HEK293 (cell line): ENCODE results near the gene MAPK14.

Source experiments
- CTCF ChIA-PET: fragments of 350-600 bp; formaldehyde crosslinking; extraction: SDS; loops from one replicate; lab custom pipeline; 2021; ENCODE audit warnings: antibody characterized with exemption; lab: Yijun Ruan, JAX
- POLR2A ChIA-PET: fragments of 300-600 bp; formaldehyde crosslinking; extraction: SDS; loops from one replicate; lab custom pipeline; 2020; ENCODE audit warnings: antibody characterized with exemption, inconsistent platforms; lab: Yijun Ruan, JAX
- H3K27ac ChIP-seq: fragments of 200-500 bp; sonication (Bioruptor generic); 2 replicates; pipeline ENCODE4 v1.5.1; 2014; ENCODE audit warnings: low read depth, low read length, control low read depth, inconsistent platforms; ENCODE audit errors: extremely low read depth
- H3K36me3 ChIP-seq, 2 experiments: fragments of 200-500 bp in 1 of 2; sonication (Bioruptor generic) in 1 of 2; 1 replicate in 1 of 2; 2 replicates in 1 of 2; pipeline ENCODE4 v1.5.1; 2014 to 2017; ENCODE audit warnings: inconsistent platforms in 2 of 2, low read length in 2 of 2; ENCODE audit not compliant: control insufficient read depth in 2 of 2, insufficient read depth in 1 of 2
- H3K4me1 ChIP-seq: fragments of 200-500 bp; sonication (Bioruptor generic); 2 replicates; pipeline ENCODE4 v1.5.1; 2014; ENCODE audit warnings: mild to moderate bottlenecking, low read length, inconsistent platforms; ENCODE audit not compliant: control insufficient read depth, insufficient read depth
- H3K4me3 ChIP-seq: 2 replicates; pipeline ENCODE4 v1.5.1; 2011; ENCODE audit warnings: low read depth, mild to moderate bottlenecking, control low read depth, low read length, moderate library complexity
- H3K9me3 ChIP-seq: fragments of 200-500 bp; sonication (Bioruptor generic); 2 replicates; pipeline ENCODE4 v1.5.1; 2014; ENCODE audit warnings: low read depth, low read length, inconsistent platforms; ENCODE audit not compliant: control insufficient read depth, insufficient read depth
- GFI1B ChIP-seq: fragments of 450-650 bp; formaldehyde crosslinking; IDR thresholded peaks from 2 replicates; pipeline ENCODE4 v1.5.1; 2016; ENCODE audit warnings: missing biosample characterization, missing genetic modification characterization
- IKZF3 ChIP-seq: fragments of 450-650 bp; IDR thresholded peaks from 2 replicates; pipeline ENCODE4 v1.5.0; 2018; ENCODE audit warnings: missing biosample characterization, mild to moderate bottlenecking, missing genetic modification characterization, moderate library complexity
- KLF7 ChIP-seq: fragments of 450-650 bp; formaldehyde crosslinking; IDR thresholded peaks from 2 replicates; pipeline ENCODE4 v1.5.1; 2016; ENCODE audit warnings: missing biosample characterization, missing genetic modification characterization, borderline replicate concordance
- PRDM1 ChIP-seq: fragments of 450-650 bp; formaldehyde crosslinking; IDR thresholded peaks from 2 replicates; pipeline ENCODE4; 2016; ENCODE audit warnings: missing biosample characterization, missing genetic modification characterization
- SETDB1 ChIP-seq: IDR thresholded peaks from one replicate; pipeline ENCODE4 v1.6.1; 2017; ENCODE audit warnings: mild to moderate bottlenecking, low read length, moderate library complexity, mixed read lengths; ENCODE audit not compliant: insufficient read length
- SP7 ChIP-seq: fragments of 450-650 bp; formaldehyde crosslinking; IDR thresholded peaks from 2 replicates; pipeline ENCODE4 v1.5.1; 2016; ENCODE audit warnings: missing biosample characterization, missing genetic modification characterization
- ZBTB20 ChIP-seq: fragments of 450-650 bp; formaldehyde crosslinking; IDR thresholded peaks from 2 replicates; pipeline ENCODE4 v1.5.1; 2016; ENCODE audit warnings: missing biosample characterization, missing genetic modification characterization
- ZBTB21 ChIP-seq: fragments of 450-650 bp; formaldehyde crosslinking; IDR thresholded peaks from 2 replicates; pipeline ENCODE4 v1.5.1; 2017; ENCODE audit warnings: missing biosample characterization, missing genetic modification characterization
- ZIC2 ChIP-seq: fragments of 450-650 bp; formaldehyde crosslinking; IDR thresholded peaks from 2 replicates; pipeline ENCODE4 v1.5.1; 2016; ENCODE audit warnings: missing biosample characterization, missing genetic modification characterization
- ZNF114 ChIP-seq: fragments of 450-650 bp; formaldehyde crosslinking; IDR thresholded peaks from 2 replicates; pipeline ENCODE4 v1.5.0; 2017; ENCODE audit warnings: missing biosample characterization, missing genetic modification characterization
- ZNF132 ChIP-seq: fragments of 450-650 bp; formaldehyde crosslinking; IDR thresholded peaks from 2 replicates; pipeline ENCODE4 v1.5.1; 2017; ENCODE audit warnings: missing biosample characterization, missing genetic modification characterization, borderline replicate concordance
- ZNF133 ChIP-seq: fragments of 450-650 bp; formaldehyde crosslinking; IDR thresholded peaks from 2 replicates; pipeline ENCODE4 v1.5.1; 2016; ENCODE audit warnings: missing biosample characterization, missing genetic modification characterization
- ZNF138 ChIP-seq: fragments of 450-650 bp; formaldehyde crosslinking; IDR thresholded peaks from 2 replicates; pipeline ENCODE4 v1.5.1; 2016; ENCODE audit warnings: missing biosample characterization, missing genetic modification characterization, borderline replicate concordance
- ZNF248 ChIP-seq: fragments of 450-650 bp; formaldehyde crosslinking; IDR thresholded peaks from 2 replicates; pipeline ENCODE4 v1.5.1; 2017; ENCODE audit warnings: missing biosample characterization, missing genetic modification characterization
- ZNF292 ChIP-seq: fragments of 450-650 bp; formaldehyde crosslinking; IDR thresholded peaks from 2 replicates; pipeline ENCODE4 v1.5.1; 2016; ENCODE audit warnings: low read depth, missing biosample characterization, missing genetic modification characterization, borderline replicate concordance
- ZNF48 ChIP-seq: fragments of 450-650 bp; formaldehyde crosslinking; IDR thresholded peaks from 2 replicates; pipeline ENCODE4 v1.5.1; 2016; ENCODE audit warnings: missing biosample characterization, missing genetic modification characterization
- ZNF510 ChIP-seq: fragments of 450-650 bp; formaldehyde crosslinking; IDR thresholded peaks from 2 replicates; pipeline ENCODE4 v1.5.1; 2018; ENCODE audit warnings: mild to moderate bottlenecking, missing genetic modification characterization, missing biosample characterization; ENCODE audit not compliant: insufficient replicate concordance
- ZNF530 ChIP-seq: fragments of 450-650 bp; formaldehyde crosslinking; IDR thresholded peaks from 2 replicates; pipeline ENCODE4 v1.5.1; 2016; ENCODE audit warnings: low read depth, missing biosample characterization, missing genetic modification characterization
- ZNF560 ChIP-seq: fragments of 450-650 bp; formaldehyde crosslinking; IDR thresholded peaks from 2 replicates; pipeline ENCODE4 v1.5.1; 2017; ENCODE audit warnings: missing biosample characterization, missing genetic modification characterization, borderline replicate concordance
- ZNF571 ChIP-seq: fragments of 450-650 bp; formaldehyde crosslinking; IDR thresholded peaks from 2 replicates; pipeline ENCODE4 v1.5.0; 2017; ENCODE audit warnings: missing biosample characterization, missing genetic modification characterization
- ZNF600 ChIP-seq: fragments of 450-650 bp; formaldehyde crosslinking; IDR thresholded peaks from 2 replicates; pipeline ENCODE4 v1.5.1; 2016; ENCODE audit warnings: missing biosample characterization, missing genetic modification characterization
- ZNF624 ChIP-seq: fragments of 450-650 bp; formaldehyde crosslinking; IDR thresholded peaks from 2 replicates; pipeline ENCODE4 v1.5.1; 2017; ENCODE audit warnings: missing biosample characterization, missing genetic modification characterization
- ZNF658 ChIP-seq: fragments of 450-650 bp; formaldehyde crosslinking; IDR thresholded peaks from 2 replicates; pipeline ENCODE4; 2016; ENCODE audit warnings: missing biosample characterization, missing genetic modification characterization
- ZNF664 ChIP-seq: fragments of 450-650 bp; formaldehyde crosslinking; IDR thresholded peaks from 2 replicates; pipeline ENCODE4 v1.5.1; 2016; ENCODE audit warnings: missing biosample characterization, missing genetic modification characterization
- ZNF76 ChIP-seq: fragments of 450-650 bp; formaldehyde crosslinking; IDR thresholded peaks from 2 replicates; pipeline ENCODE4; 2016; ENCODE audit warnings: low read depth, missing biosample characterization, missing genetic modification characterization, borderline replicate concordance
- ZNF792 ChIP-seq: fragments of 450-650 bp; formaldehyde crosslinking; IDR thresholded peaks from 2 replicates; pipeline ENCODE4 v1.5.1; 2016; ENCODE audit warnings: missing biosample characterization, missing genetic modification characterization
- ZSCAN23 ChIP-seq: fragments of 450-650 bp; formaldehyde crosslinking; IDR thresholded peaks from 2 replicates; pipeline ENCODE4 v1.5.1; 2016; ENCODE audit warnings: missing biosample characterization, missing genetic modification characterization
- TF ChIP-seq, protein P1 (sequence below): fragments of 450-650 bp; formaldehyde crosslinking; IDR thresholded peaks from 2 replicates; pipeline ENCODE4 v1.5.1; 2016; ENCODE audit warnings: missing biosample characterization, missing genetic modification characterization, borderline replicate concordance
- TF ChIP-seq, protein P2 (sequence below): fragments of 450-650 bp; formaldehyde crosslinking; IDR thresholded peaks from 2 replicates; pipeline ENCODE4 v1.5.1; 2016; ENCODE audit warnings: missing biosample characterization, missing genetic modification characterization
- TF ChIP-seq, protein P3 (sequence below): fragments of 450-650 bp; formaldehyde crosslinking; IDR thresholded peaks from 2 replicates; pipeline ENCODE4 v1.5.1; 2016; ENCODE audit warnings: missing biosample characterization, missing genetic modification characterization
- TF ChIP-seq, protein P4 (sequence below): fragments of 450-650 bp; formaldehyde crosslinking; IDR thresholded peaks from 2 replicates; pipeline ENCODE4 v1.5.1; 2017; ENCODE audit warnings: missing biosample characterization, missing genetic modification characterization

The MAPK14 gene

DNA sequence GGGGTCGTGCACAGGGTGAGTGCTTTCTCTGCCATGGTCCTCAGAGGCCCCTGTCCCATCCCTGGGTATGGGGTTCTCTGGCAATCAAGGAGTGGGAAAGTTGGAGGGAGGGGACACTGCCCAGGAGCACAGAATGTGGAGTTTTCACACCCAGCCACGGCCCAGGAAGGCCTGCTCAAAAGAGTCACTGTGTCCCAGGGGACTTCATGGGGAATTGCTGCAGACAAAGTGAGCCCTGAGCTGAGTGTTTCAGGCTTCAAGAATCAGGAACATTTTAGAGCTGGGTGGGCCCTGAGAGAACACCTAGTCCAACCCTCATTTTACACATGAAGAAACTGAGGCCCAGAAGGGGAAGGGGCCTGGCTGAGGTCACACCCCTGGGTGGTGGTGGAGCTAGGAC is 108.4 kb downstream of the MAPK14 start:
- H3K4me1 ChIP-seq, result peaks cover 9% of the 10 kb centered on the region
- no peak overlapping the region for H3K4me3 ChIP-seq
- POLR2A ChIA-PET, result no interaction called here
- H3K36me3 ChIP-seq, result peaks cover 0 to 11% of the 10 kb centered on the region in 2 experiments; a peak in 1 of 3 replicates
- CTCF ChIA-PET, result no interaction called here
- no peaks in the 10 kb centered on the region for H3K9me3 ChIP-seq
- TF ChIP-seq, protein P1, sequence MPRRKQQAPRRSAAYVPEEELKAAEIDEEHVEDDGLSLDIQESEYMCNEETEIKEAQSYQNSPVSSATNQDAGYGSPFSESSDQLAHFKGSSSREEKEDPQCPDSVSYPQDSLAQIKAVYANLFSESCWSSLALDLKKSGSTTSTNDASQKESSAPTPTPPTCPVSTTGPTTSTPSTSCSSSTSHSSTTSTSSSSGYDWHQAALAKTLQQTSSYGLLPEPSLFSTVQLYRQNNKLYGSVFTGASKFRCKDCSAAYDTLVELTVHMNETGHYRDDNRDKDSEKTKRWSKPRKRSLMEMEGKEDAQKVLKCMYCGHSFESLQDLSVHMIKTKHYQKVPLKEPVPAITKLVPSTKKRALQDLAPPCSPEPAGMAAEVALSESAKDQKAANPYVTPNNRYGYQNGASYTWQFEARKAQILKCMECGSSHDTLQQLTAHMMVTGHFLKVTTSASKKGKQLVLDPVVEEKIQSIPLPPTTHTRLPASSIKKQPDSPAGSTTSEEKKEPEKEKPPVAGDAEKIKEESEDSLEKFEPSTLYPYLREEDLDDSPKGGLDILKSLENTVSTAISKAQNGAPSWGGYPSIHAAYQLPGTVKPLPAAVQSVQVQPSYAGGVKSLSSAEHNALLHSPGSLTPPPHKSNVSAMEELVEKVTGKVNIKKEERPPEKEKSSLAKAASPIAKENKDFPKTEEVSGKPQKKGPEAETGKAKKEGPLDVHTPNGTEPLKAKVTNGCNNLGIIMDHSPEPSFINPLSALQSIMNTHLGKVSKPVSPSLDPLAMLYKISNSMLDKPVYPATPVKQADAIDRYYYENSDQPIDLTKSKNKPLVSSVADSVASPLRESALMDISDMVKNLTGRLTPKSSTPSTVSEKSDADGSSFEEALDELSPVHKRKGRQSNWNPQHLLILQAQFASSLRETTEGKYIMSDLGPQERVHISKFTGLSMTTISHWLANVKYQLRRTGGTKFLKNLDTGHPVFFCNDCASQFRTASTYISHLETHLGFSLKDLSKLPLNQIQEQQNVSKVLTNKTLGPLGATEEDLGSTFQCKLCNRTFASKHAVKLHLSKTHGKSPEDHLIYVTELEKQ (tag by site-specific recombination), result no peak
- no peak for TF ChIP-seq ZNF530 (tag by site-specific recombination)
- no peak for TF ChIP-seq ZNF560 (tag by site-specific recombination)
- TF ChIP-seq ZNF792, result no peak
- TF ChIP-seq, protein P2, sequence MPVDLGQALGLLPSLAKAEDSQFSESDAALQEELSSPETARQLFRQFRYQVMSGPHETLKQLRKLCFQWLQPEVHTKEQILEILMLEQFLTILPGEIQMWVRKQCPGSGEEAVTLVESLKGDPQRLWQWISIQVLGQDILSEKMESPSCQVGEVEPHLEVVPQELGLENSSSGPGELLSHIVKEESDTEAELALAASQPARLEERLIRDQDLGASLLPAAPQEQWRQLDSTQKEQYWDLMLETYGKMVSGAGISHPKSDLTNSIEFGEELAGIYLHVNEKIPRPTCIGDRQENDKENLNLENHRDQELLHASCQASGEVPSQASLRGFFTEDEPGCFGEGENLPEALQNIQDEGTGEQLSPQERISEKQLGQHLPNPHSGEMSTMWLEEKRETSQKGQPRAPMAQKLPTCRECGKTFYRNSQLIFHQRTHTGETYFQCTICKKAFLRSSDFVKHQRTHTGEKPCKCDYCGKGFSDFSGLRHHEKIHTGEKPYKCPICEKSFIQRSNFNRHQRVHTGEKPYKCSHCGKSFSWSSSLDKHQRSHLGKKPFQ, result no peak
- TF ChIP-seq, protein P3, sequence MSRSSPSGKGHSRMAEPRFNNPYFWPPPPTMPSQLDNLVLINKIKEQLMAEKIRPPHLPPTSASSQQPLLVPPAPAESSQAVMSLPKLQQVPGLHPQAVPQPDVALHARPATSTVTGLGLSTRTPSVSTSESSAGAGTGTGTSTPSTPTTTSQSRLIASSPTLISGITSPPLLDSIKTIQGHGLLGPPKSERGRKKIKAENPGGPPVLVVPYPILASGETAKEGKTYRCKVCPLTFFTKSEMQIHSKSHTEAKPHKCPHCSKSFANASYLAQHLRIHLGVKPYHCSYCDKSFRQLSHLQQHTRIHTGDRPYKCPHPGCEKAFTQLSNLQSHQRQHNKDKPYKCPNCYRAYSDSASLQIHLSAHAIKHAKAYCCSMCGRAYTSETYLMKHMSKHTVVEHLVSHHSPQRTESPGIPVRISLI (tag by site-specific recombination), result no peak
- no peak for TF ChIP-seq ZNF664 (tag by site-specific recombination)
- TF ChIP-seq ZNF600 (tag by site-specific recombination), result no peak
- no peak for TF ChIP-seq ZBTB20 (tag by site-specific recombination)
- TF ChIP-seq PRDM1, result no peak
- no peak for TF ChIP-seq ZNF132
- no peak for TF ChIP-seq ZNF133 (tag by site-specific recombination)
- no peak for TF ChIP-seq ZNF76 (tag by site-specific recombination)
- TF ChIP-seq ZNF510 (tag by site-specific recombination), result no peak
- no peak for TF ChIP-seq GFI1B
- no peak for TF ChIP-seq ZNF248 (tag by site-specific recombination)
- no peak for TF ChIP-seq ZNF48
- TF ChIP-seq ZSCAN23 (tag by site-specific recombination), result no peak
- TF ChIP-seq SETDB1, result no peak
- TF ChIP-seq ZNF624, result no peak
- H3K27ac ChIP-seq, result no peak overlapping the region

DNA sequence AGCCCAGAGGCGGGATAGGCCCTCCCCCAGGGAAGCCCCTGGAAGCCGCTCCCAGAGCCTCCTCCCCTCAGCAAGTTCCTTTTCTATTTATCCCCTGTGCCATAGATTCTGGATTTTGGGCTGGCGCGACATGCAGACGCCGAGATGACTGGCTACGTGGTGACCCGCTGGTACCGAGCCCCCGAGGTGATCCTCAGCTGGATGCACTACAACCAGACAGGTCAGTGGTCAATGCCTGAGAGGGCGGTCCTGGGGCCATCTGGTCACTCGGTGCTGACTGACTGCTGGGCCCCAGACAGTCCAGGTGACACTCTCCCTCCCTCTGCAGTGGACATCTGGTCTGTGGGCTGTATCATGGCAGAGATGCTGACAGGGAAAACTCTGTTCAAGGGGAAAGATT is 108.9 kb downstream of the MAPK14 start:
- CTCF ChIA-PET, result no interaction called here
- POLR2A ChIA-PET, result no interaction called here
- peaks cover 0 to 11% of the 10 kb centered on the region in 2 experiments; a peak in 1 of 3 replicates for H3K36me3 ChIP-seq
- H3K4me1 ChIP-seq, result peaks cover 4% of the 10 kb centered on the region
- H3K9me3 ChIP-seq, result no peaks in the 10 kb centered on the region
- no peak overlapping the region for H3K4me3 ChIP-seq
- no peak overlapping the region for H3K27ac ChIP-seq
- TF ChIP-seq ZNF571 (tag by site-specific recombination) (no peak), ZBTB21 (tag by site-specific recombination) (no peak), KLF7 (tag by site-specific recombination) (no peak), ZNF138 (tag by site-specific recombination) (no peak), ZIC2 (tag by site-specific recombination) (no peak), ZNF792 (no peak), ZNF292 (tag by site-specific recombination) (no peak), ZNF658 (tag by site-specific recombination) (no peak), SP7 (tag by site-specific recombination) (no peak), IKZF3 (tag by site-specific recombination) (no peak), ZNF664 (tag by site-specific recombination) (no peak), ZNF133 (tag by site-specific recombination) (no peak), ZNF114 (tag by site-specific recombination) (no peak)
- TF ChIP-seq, protein P4, sequence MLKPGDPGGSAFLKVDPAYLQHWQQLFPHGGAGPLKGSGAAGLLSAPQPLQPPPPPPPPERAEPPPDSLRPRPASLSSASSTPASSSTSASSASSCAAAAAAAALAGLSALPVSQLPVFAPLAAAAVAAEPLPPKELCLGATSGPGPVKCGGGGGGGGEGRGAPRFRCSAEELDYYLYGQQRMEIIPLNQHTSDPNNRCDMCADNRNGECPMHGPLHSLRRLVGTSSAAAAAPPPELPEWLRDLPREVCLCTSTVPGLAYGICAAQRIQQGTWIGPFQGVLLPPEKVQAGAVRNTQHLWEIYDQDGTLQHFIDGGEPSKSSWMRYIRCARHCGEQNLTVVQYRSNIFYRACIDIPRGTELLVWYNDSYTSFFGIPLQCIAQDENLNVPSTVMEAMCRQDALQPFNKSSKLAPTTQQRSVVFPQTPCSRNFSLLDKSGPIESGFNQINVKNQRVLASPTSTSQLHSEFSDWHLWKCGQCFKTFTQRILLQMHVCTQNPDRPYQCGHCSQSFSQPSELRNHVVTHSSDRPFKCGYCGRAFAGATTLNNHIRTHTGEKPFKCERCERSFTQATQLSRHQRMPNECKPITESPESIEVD (tag by site-specific recombination), result no peak
